SU-DHL-6 (cell line): ENCODE data around the gene THSD4.

ENCODE experiments used
- EZH2phosphoT487 ChIP-seq: fragments of 200-600 bp; sonication (generic), shearing (Covaris generic); conservative IDR thresholded peaks from 2 replicates; pipeline ENCODE4 v1.6.1; 2018; ENCODE audit warnings: mild to moderate bottlenecking, antibody characterized with exemption, low read length, moderate library complexity, mixed read lengths
- TF ChIP-seq, protein P1 (sequence below): fragments of 200-600 bp; sonication (generic); IDR thresholded peaks from one replicate; pipeline ENCODE4 v1.5.1; 2017; ENCODE audit warnings: antibody characterized with exemption, mild to moderate bottlenecking, low read length, moderate library complexity; ENCODE audit not compliant: insufficient read depth, poor library complexity, severe bottlenecking

- TF ChIP-seq, protein P1, sequence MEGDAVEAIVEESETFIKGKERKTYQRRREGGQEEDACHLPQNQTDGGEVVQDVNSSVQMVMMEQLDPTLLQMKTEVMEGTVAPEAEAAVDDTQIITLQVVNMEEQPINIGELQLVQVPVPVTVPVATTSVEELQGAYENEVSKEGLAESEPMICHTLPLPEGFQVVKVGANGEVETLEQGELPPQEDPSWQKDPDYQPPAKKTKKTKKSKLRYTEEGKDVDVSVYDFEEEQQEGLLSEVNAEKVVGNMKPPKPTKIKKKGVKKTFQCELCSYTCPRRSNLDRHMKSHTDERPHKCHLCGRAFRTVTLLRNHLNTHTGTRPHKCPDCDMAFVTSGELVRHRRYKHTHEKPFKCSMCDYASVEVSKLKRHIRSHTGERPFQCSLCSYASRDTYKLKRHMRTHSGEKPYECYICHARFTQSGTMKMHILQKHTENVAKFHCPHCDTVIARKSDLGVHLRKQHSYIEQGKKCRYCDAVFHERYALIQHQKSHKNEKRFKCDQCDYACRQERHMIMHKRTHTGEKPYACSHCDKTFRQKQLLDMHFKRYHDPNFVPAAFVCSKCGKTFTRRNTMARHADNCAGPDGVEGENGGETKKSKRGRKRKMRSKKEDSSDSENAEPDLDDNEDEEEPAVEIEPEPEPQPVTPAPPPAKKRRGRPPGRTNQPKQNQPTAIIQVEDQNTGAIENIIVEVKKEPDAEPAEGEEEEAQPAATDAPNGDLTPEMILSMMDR = no peak
- no peak for TF ChIP-seq EZH2phosphoT487
These were observed 105.6 kb downstream of the THSD4 start for GRCh38 chr15:71220828-71221227.
